Ramos (cell line): ENCODE results near the gene IMPG2.

Source experiments
- in situ Hi-C: fragments of 300-500 bp; cut with MboI; formaldehyde crosslinking; loops from one replicate; pipeline ENCODE4 v1.14.3; 2022; ENCODE audit warnings: low sequenced_read_pairs; ENCODE audit not compliant: unreplicated experiment

IMPG2 gene

DNA sequence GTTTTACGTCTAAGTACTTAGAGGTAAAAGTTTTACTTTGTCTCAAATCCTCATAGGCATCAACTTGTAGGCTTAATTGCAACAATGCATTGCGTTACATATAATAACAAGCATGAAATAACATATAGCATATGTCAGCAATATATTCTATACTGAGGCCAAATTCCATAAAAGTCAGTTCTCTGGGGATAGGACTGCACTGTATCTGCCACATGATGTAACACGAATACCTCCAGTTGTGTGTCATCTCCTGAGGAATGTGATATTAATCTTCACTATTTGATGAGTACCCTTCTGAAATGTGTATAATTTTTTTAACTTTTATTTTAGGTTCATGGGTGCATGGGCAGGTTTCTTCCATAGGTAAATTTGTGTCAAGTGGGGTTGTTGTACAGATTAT is 126.4 kb downstream of the IMPG2 start:
- in situ Hi-C loops = no loop called here

- in situ Hi-C loops = no loop called here
These were observed 130.6 kb downstream of the IMPG2 start for GRCh38 chr3:101189796-101190195.

DNA sequence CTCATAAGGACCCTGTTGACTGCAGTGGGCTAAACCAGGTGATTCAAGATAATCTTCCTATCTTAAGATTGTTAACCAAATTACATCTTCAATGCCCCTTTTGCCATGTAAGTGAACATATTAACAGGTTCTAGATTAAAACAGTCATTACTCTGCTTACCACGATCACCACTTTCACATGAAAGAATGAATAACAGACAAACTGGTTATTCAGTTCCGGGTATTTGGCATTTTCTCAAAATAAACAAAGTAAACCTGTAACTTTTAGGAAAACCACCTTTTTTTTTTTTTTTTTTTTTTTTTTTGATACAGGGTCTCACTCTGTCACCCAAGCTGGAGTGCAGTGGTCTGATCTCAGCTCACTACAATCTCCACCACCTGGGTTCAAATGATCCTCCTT is 131.2 kb downstream of the IMPG2 start:
- in situ Hi-C loops = no loop called here

GRCh38 chr3:101185341-101185740 is 135.0 kb downstream of the IMPG2 start:
- in situ Hi-C loops = no loop called here

- in situ Hi-C loops = no loop called here
These were observed 136.3 kb downstream of the IMPG2 start for GRCh38 chr3:101184111-101184510.

GRCh38 chr3:101183151-101183550 is 137.2 kb downstream of the IMPG2 start:
- in situ Hi-C loops = no loop called here

DNA sequence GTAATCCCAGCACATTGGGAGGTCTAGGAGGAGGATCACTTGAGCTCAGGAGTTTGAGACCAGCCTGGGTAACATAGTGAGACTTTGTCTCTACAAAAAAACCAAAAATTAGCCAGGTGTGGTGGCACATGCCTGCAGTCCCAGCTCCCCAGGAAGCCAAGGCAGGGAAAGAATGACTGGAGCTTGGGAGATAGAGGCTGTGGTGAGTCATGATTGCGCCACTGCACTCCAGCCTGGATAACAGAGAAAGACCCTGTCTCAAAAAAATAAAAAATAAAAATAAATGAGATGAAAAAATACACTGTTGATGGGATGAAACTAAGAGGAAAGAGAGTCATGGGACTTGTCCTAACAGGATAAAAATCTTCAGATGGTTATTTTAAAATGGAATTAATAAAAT is 137.6 kb downstream of the IMPG2 start:
- in situ Hi-C loops = no loop called here

DNA sequence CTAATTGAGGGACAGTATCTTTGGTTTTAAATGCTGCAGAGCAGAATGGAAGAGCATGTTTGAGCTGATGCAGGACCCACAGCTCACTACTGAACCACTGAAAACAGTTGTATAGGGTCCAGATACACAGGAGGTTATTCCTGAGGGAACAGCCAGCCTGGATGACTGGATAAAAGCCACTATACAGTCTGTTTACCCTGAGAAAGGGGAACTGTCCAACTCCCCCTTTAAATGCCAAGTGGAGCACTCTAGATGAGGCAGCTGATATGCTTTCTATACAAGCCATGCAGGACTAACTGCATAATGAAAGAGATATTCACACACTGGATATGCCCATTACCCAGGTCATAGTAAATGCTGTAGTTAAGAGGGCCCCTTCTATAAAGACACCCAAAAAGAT is 138.6 kb downstream of the IMPG2 start:
- in situ Hi-C loops = no loop called here

DNA sequence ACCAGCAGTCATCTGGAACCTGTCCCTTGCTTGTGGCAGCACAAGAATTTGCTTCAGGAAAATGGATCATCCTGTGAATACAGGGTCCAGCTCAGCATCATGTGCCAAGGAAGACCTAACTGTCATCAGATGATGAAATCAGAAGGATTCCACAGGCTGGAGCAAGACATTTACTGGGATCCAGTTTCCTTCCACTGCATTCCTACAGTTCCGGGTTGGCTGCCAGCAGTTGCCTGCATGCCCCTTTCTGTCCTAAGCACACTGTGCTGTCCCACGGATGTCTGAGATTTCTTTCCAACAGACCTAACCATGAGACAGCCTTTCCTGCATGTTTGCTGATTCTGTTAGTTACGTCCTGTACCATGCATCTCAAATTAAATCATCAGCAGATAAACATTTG is 140.7 kb downstream of the IMPG2 start:
- in situ Hi-C loops = no loop called here

DNA sequence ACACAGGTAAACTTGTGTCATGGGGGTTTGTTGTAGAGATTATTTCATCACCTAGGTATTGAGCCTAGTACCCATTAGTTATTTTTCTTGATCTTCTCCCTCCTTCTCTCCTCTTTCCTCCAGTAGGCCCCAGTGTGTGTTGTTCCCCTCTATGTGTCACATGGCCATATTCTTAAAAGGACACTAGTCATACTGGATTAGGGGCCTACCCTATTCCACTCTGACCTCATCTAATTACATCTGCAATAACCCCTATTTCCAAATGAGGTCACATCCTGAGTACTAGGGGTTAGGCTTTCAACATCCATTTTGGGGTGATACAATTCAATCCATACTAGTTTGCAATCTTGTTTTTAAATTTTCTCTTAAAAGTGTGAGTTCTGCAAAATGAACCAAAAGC is 142.8 kb downstream of the IMPG2 start:
- in situ Hi-C loops = no loop called here
